Transverse colon (tissue), 4 donors: ENCODE measurements around the gene GRIFIN.

Experiments used
- EP300 ChIP-seq: sonication (generic); formaldehyde crosslinking; IDR thresholded peaks from one replicate; pipeline ENCODE4 v1.6.1; 2017; ENCODE audit warnings: antibody characterized with exemption, low read depth
- POLR2A ChIP-seq: fragments of 450-650 bp; IDR thresholded peaks from one replicate; pipeline ENCODE4 v1.6.1; 2016; ENCODE audit warnings: antibody characterized with exemption, mild to moderate bottlenecking, moderate library complexity
- POLR2AphosphoS5 ChIP-seq, 3 donors: sonication (generic); formaldehyde crosslinking; IDR thresholded peaks; one replicate each; pipeline ENCODE4 v1.6.1; 2016; ENCODE audit warnings: antibody characterized with exemption in 3 of 3
- TF ChIP-seq, protein P1 (sequence below), 5 experiments: fragments of 200-600 bp in 3 of 5; fragments of 450-650 bp in 2 of 5; sonication (generic) in 3 of 5; IDR thresholded peaks; 1 replicate in 2 of 5; 2 replicates in 3 of 5; pipeline ENCODE4 v1.5.1; 2016 to 2017; ENCODE audit warnings: antibody characterized with exemption in 5 of 5, inconsistent platforms in 3 of 5, mild to moderate bottlenecking in 2 of 5, moderate library complexity in 1 of 5

DNA sequence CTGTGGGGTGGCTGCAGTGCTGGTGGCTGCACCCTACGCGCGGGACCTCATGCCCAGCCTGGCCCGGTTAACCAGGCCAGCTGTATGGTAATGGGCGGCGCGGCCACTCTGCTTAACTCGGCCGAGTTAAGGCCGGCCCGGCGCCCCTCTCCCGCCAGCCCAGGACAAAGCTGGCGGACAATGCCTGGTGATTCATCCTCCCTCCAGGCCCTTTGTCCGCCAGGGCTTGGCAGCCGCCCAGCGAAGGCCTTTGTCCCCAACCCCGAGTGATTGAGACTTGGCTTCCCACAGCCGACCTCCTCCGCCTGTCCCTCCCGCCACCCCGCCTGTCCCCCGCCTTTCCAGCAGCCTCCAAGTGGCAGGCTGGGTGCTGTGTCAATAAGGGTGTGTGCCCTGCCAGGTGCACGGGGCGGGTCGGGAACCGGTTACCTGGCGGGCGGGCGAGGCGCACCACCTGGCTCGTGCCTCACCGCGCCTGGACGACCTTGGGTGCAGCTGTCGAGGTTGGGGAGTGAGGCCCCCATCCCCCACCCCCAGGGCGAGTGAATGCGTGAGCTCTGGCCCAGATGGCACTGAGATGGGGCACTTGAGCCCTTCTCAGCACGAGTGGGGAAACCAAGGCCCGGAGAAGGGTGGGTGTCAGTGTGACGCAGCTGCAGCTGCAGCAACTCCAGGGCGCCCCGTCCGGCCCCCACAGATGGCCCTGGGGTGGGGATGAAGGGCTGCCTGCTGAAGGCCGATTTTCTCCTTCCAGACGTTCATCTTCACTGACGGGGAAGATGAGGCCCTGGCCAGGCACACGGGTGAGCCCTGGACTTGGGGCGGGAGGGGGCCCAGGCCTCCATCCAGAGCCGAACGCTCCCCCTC, 48.0 kb upstream of the GRIFIN start:
- TF ChIP-seq, protein P1, sequence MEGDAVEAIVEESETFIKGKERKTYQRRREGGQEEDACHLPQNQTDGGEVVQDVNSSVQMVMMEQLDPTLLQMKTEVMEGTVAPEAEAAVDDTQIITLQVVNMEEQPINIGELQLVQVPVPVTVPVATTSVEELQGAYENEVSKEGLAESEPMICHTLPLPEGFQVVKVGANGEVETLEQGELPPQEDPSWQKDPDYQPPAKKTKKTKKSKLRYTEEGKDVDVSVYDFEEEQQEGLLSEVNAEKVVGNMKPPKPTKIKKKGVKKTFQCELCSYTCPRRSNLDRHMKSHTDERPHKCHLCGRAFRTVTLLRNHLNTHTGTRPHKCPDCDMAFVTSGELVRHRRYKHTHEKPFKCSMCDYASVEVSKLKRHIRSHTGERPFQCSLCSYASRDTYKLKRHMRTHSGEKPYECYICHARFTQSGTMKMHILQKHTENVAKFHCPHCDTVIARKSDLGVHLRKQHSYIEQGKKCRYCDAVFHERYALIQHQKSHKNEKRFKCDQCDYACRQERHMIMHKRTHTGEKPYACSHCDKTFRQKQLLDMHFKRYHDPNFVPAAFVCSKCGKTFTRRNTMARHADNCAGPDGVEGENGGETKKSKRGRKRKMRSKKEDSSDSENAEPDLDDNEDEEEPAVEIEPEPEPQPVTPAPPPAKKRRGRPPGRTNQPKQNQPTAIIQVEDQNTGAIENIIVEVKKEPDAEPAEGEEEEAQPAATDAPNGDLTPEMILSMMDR (IDR thresholded peaks at IDR 0.05): peak in 1 of 5 experiments; percentile 16
- TF ChIP-seq POLR2A (peak; percentile 72), POLR2AphosphoS5 (IDR thresholded peaks at IDR 0.05) (peak; percentile 90 to 98 (median 97)), EP300 (peak; percentile 96)
